PFSK-1 (cell line): ENCODE results near the gene CLASP1.

ENCODE experiments used
- FOXP2 ChIP-seq: optimal IDR thresholded peaks from 2 replicates; pipeline ENCODE3; 2011; ENCODE audit warnings: borderline replicate concordance, control low read depth, inconsistent platforms; ENCODE audit not compliant: insufficient read depth; ENCODE audit errors: extremely low read length, extremely low read depth
- POLR2AphosphoS5 ChIP-seq: IDR thresholded peaks from 2 replicates; pipeline ENCODE4 v1.6.1; 2012; ENCODE audit warnings: low read depth, mild to moderate bottlenecking, control low read depth, low read length, moderate library complexity
- SIN3A ChIP-seq: IDR thresholded peaks from 2 replicates; pipeline ENCODE4 v1.6.1; 2012; ENCODE audit warnings: mild to moderate bottlenecking, low read length, moderate library complexity, borderline replicate concordance; ENCODE audit not compliant: insufficient read depth
- TAF1 ChIP-seq: IDR thresholded peaks from 2 replicates; pipeline ENCODE4 v1.6.1; 2012; ENCODE audit warnings: low read length, control low read depth, borderline replicate concordance; ENCODE audit not compliant: insufficient read depth
- TF ChIP-seq, protein P1 (sequence below), 2 experiments: IDR thresholded peaks; 2 replicates each; pipeline versions ENCODE4 v1.6.1 to v1.8.0; 2011 to 2012; ENCODE audit warnings: low read depth in 2 of 2, low read length in 2 of 2, control low read depth in 1 of 2, inconsistent platforms in 1 of 2, mild to moderate bottlenecking in 1 of 2, moderate library complexity in 1 of 2; ENCODE audit not compliant: insufficient read depth in 1 of 2

CLASP1 gene

DNA sequence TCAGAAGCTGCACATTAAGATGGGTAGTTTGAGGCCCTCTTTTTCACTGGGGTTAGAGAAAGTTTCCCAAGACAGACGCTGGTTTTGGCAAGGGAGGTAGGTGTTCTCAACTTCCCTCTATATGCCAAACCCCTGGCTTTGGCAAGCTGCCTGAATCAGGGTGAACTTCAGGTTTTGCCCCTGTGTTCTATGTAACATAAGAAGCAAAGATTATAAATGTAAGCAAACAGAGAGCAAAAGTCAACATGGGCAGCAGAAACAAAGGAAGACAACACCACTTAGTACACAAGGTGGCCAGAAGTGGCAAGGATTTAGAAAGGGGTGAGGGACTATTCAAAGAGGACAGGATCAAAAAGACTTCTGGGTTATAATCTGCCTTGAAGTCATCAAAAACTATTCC, 293.8 kb downstream of the CLASP1 start:
- TF ChIP-seq POLR2AphosphoS5, result no peak
- TF ChIP-seq TAF1, result no peak
- TF ChIP-seq SIN3A, result no peak
- no peak for TF ChIP-seq FOXP2
- TF ChIP-seq, protein P1, sequence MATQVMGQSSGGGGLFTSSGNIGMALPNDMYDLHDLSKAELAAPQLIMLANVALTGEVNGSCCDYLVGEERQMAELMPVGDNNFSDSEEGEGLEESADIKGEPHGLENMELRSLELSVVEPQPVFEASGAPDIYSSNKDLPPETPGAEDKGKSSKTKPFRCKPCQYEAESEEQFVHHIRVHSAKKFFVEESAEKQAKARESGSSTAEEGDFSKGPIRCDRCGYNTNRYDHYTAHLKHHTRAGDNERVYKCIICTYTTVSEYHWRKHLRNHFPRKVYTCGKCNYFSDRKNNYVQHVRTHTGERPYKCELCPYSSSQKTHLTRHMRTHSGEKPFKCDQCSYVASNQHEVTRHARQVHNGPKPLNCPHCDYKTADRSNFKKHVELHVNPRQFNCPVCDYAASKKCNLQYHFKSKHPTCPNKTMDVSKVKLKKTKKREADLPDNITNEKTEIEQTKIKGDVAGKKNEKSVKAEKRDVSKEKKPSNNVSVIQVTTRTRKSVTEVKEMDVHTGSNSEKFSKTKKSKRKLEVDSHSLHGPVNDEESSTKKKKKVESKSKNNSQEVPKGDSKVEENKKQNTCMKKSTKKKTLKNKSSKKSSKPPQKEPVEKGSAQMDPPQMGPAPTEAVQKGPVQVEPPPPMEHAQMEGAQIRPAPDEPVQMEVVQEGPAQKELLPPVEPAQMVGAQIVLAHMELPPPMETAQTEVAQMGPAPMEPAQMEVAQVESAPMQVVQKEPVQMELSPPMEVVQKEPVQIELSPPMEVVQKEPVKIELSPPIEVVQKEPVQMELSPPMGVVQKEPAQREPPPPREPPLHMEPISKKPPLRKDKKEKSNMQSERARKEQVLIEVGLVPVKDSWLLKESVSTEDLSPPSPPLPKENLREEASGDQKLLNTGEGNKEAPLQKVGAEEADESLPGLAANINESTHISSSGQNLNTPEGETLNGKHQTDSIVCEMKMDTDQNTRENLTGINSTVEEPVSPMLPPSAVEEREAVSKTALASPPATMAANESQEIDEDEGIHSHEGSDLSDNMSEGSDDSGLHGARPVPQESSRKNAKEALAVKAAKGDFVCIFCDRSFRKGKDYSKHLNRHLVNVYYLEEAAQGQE (IDR thresholded peaks at IDR 0.05; ENCODE audit: insufficient read depth in 1 of 2, low read depth in 2 of 2, low read length in 2 of 2), result no peak

DNA sequence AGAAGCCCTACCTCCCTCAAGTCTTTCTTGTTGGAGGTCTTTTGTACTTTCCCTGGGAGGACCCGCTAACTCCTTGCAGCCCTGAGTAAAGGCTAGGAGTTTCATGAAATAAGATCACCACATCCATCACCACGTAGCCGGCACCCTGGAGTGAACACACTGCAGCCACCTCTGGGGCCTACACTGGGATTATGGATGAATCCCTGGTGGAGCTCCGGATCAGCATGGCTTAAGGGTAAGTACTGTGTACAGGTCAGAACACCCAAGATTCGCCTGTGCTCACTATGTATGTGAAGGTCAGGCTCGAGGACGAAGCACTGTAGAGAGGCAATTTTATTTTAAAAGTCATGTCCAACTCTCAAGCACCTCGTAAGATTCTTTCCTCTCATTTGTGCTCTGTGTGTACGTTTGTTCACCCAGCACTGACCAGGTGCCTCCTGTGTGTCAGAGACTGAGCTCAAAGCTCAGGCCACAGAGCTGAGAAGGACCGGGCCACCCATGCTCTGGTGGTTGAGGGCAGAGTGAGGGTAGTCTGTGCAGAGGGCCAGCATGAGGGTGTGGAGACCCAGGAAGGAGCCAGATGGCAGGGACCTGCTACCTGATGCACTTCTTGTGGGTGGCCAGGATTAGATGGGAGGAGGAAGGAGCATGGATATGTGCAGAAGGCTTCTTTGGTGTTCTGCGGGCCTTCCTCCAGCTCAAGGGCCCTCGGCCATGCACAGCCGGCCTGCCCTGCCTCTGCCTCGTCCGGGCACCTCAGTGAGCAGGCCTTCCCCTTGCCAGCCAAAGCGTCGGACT, 297.5 kb downstream of the CLASP1 start:
- TF ChIP-seq FOXP2, result no peak
- no peak for TF ChIP-seq TAF1
- TF ChIP-seq, protein P1 (IDR thresholded peaks at IDR 0.05; ENCODE audit: insufficient read depth in 1 of 2, low read depth in 2 of 2, low read length in 2 of 2), result no peak
- TF ChIP-seq POLR2AphosphoS5, result no peak
- no peak for TF ChIP-seq SIN3A

DNA sequence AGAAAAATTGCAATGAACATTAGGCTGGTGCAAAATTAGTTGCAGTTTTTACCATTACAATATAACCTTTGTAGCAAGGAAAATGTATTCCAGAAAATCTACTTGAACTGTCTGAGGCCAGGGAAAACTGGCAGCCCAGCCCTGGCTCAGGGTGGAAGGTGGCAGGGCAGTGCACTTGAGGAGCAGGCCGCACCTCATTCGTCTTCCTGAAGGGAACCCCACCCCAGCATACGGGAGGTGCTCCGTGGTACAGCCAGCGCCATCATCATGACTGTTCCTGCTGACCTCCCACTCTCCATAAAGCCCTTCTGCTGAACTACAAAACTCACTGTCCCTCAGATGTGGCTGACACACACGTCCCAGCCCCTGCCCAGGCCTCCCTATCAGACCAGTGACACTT, 298.4 kb downstream of the CLASP1 start:
- TF ChIP-seq, protein P1 (IDR thresholded peaks at IDR 0.05; ENCODE audit: insufficient read depth in 1 of 2, low read depth in 2 of 2, low read length in 2 of 2), result no peak
- TF ChIP-seq POLR2AphosphoS5, result no peak
- TF ChIP-seq FOXP2, result no peak
- no peak for TF ChIP-seq TAF1
- TF ChIP-seq SIN3A, result no peak

DNA sequence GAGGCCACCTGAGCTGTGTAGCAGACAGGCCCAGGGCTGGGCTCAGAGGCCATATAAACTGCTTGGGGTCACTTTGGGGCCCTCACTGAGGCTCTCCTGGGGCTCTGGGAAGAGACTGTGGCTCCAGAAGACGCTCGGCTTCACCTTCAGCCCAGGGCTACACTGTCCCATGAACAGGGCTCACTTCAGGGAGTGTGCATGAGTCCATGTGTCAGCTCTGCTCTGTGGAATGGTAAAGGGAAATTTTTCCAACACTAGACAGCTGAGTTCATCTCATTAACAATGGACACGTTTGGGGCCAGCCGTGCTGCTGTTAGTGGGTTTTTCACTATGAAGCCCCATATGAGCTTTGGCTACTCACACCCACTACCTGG, 298.9 kb downstream of the CLASP1 start:
- TF ChIP-seq, protein P1 (IDR thresholded peaks at IDR 0.05; ENCODE audit: insufficient read depth in 1 of 2, low read depth in 2 of 2, low read length in 2 of 2), result no peak

DNA sequence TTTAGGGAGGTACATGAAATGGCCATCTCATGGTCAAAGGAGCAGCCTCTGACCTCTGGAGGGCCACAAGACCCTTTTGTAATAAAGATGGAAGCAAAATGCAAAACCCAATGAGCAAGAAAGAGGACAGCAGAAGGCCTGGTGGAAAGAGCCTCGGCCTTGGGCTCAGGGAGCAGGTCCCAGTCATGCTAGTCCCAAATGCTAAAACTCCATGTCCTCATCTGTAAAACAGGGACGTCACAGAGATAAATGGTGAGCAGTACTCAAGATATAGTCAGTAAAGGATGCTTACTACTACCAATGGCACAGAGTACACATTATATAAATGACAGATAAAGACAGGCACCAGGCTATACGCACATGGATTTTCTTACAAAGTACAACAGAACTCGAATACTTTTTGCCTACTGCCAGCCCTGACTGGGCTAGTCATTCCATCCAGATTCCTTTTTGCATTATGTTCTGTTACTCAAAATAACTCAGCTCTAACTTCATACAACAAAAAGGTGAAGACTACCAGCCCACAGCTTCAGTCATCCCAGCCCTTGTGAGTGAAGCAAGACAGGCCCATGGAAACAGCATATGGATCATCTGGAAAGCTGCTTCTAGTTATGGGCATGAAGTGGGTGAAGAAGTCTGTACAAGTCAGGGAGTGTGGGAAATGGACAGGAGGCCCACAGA, 299.4 kb downstream of the CLASP1 start:
- TF ChIP-seq, protein P1 (IDR thresholded peaks at IDR 0.05; ENCODE audit: insufficient read depth in 1 of 2, low read depth in 2 of 2, low read length in 2 of 2), result no peak
- TF ChIP-seq SIN3A (no peak), FOXP2 (no peak), POLR2AphosphoS5 (no peak), TAF1 (no peak)
